H1 (cell line): Measurements from ENCODE around the gene TCL1A. TPM values are rescaled to one million over a fixed set of nuclear protein-coding genes. Genes with fewer than 3 reads are reported as not detected.
A peak's percentile ranks its signal among the peaks of the same experiment; 100 is the strongest.

Source experiments
- CTCF ChIA-PET: fragments of 300-600 bp; sonication (Branson Sonifier 250); formaldehyde crosslinking; loops from one replicate; lab custom pipeline; 2021; ENCODE audit not compliant: partially characterized antibody; lab: Charles Lee
- POLR2A ChIA-PET: fragments of 300-600 bp; sonication (Branson Sonifier 250); formaldehyde crosslinking; loops from one replicate; lab custom pipeline; 2021; ENCODE audit warnings: inconsistent platforms; ENCODE audit not compliant: partially characterized antibody; lab: Charles Lee
- DNase-seq, 2 experiments: peaks; one replicate each; pipeline versions ENCODE4 v3.0.0 to v3.0.0-alpha.2; 2010 to 2022; ENCODE audit warnings: low spot score in 2 of 2, low read depth in 1 of 2, mixed read lengths in 1 of 2
- FAIRE-seq: peaks from 2 replicates; lab custom pipeline; 2011; peaks lifted over from hg19 to GRCh38; lab: Jason Lieb, UNC
- H2AFZ ChIP-seq: 2 replicates; pipeline ENCODE4 v1.8.1; 2012; ENCODE audit warnings: low read length, inconsistent platforms
- H2AK5ac ChIP-seq: 2 replicates; pipeline ENCODE4 v1.6.1; 2013; ENCODE audit warnings: low read depth, low read length
- H2BK120ac ChIP-seq: replicated peaks from 2 replicates; pipeline ENCODE3; 2013; ENCODE audit warnings: low read depth, low read length, inconsistent platforms
- H2BK12ac ChIP-seq: 2 replicates; pipeline ENCODE4 v1.6.1; 2013; ENCODE audit warnings: low read depth, low read length
- H2BK15ac ChIP-seq: 2 replicates; pipeline ENCODE4 v1.6.1; 2013; ENCODE audit warnings: low read length
- H2BK20ac ChIP-seq: 2 replicates; pipeline ENCODE4 v1.6.1; 2013; ENCODE audit warnings: low read length
- H2BK5ac ChIP-seq: 2 replicates; pipeline ENCODE4 v1.6.1; 2013; ENCODE audit warnings: low read depth, low read length
- H3K14ac ChIP-seq: 2 replicates; pipeline ENCODE4 v1.6.1; 2013; ENCODE audit warnings: inconsistent platforms; ENCODE audit not compliant: insufficient read length
- H3K18ac ChIP-seq: 2 replicates; pipeline ENCODE4 v1.6.1; 2013; ENCODE audit warnings: low read length; ENCODE audit errors: extremely low read depth
- H3K23ac ChIP-seq: 2 replicates; pipeline ENCODE4 v1.6.1; 2013; ENCODE audit warnings: inconsistent platforms; ENCODE audit not compliant: insufficient read length
- H3K23me2 ChIP-seq: 2 replicates; pipeline ENCODE4 v1.6.1; 2013; ENCODE audit warnings: low read depth, low read length
- H3K27ac ChIP-seq: 2 replicates; pipeline ENCODE4 v1.6.1; 2011; ENCODE audit warnings: low read depth, low read length, inconsistent platforms
- H3K27me3 ChIP-seq, 4 experiments: replicated peaks in 1 of 4; 1 replicate in 1 of 4; 2 replicates in 3 of 4; pipeline versions ENCODE4 v1.6.1 to v1.8.1; 2011 to 2013; ENCODE audit warnings: low read length in 3 of 4, mild to moderate bottlenecking in 3 of 4, inconsistent platforms in 2 of 4, mixed read lengths in 2 of 4, moderate library complexity in 1 of 4; ENCODE audit not compliant: control insufficient read depth in 3 of 4, insufficient read depth in 3 of 4; ENCODE audit errors: extremely low read depth in 1 of 4
- H3K36me3 ChIP-seq, 4 experiments: 2 replicates each; pipeline versions ENCODE4 v1.6.1 to v1.8.1; 2011 to 2013; ENCODE audit warnings: mild to moderate bottlenecking in 4 of 4, low read length in 3 of 4, moderate library complexity in 2 of 4, control low read depth in 1 of 4, inconsistent platforms in 1 of 4; ENCODE audit not compliant: insufficient read depth in 4 of 4, control insufficient read depth in 2 of 4
- H3K4ac ChIP-seq: replicated peaks from 2 replicates; pipeline ENCODE3; 2013; ENCODE audit warnings: low read length, low read depth, mixed read lengths, inconsistent platforms; ENCODE audit not compliant: insufficient read length
- H3K4me1 ChIP-seq, 4 experiments: replicated peaks in 1 of 4; 1 replicate in 1 of 4; 2 replicates in 3 of 4; pipeline versions ENCODE4 v1.6.1 to v1.8.1; 2011 to 2013; ENCODE audit warnings: low read length in 3 of 4, inconsistent platforms in 2 of 4, mixed read lengths in 1 of 4; ENCODE audit not compliant: insufficient read depth in 4 of 4, control insufficient read depth in 3 of 4
- H3K4me2 ChIP-seq, 2 experiments: 2 replicates each; pipeline versions ENCODE4 v1.6.1 to v1.8.1; 2011 to 2013; ENCODE audit warnings: low read depth in 2 of 2, low read length in 2 of 2, control low read depth in 1 of 2, inconsistent platforms in 1 of 2, mild to moderate bottlenecking in 1 of 2; ENCODE audit not compliant: insufficient read depth in 1 of 2
- H3K4me3 ChIP-seq, 4 experiments: fragments of 200-600, 300-600 bp in 1 of 4; sonication (generic), shearing (Covaris generic), sonication (Bioruptor Twin) in 1 of 4; 2 replicates each; pipeline versions ENCODE4 v1.5.1 to v1.8.1; 2011 to 2016; ENCODE audit warnings: low read length in 4 of 4, low read depth in 3 of 4, control low read depth in 2 of 4, inconsistent platforms in 2 of 4, mild to moderate bottlenecking in 2 of 4, mixed read lengths in 1 of 4, moderate library complexity in 1 of 4; ENCODE audit not compliant: insufficient read depth in 2 of 4; ENCODE audit errors: extremely low read depth in 1 of 4
- H3K56ac ChIP-seq: replicated peaks from 2 replicates; pipeline ENCODE3; 2013; ENCODE audit warnings: low read depth, mild to moderate bottlenecking, mixed read lengths, low read length, inconsistent platforms; ENCODE audit not compliant: insufficient read length
- H3K79me1 ChIP-seq: 2 replicates; pipeline ENCODE4 v1.6.1; 2013; ENCODE audit warnings: low read depth, low read length, control low read depth
- H3K79me2 ChIP-seq, 2 experiments: 2 replicates each; pipeline versions ENCODE4 v1.6.1 to v1.8.1; 2012 to 2013; ENCODE audit warnings: low read length in 2 of 2, mild to moderate bottlenecking in 2 of 2, inconsistent platforms in 1 of 2; ENCODE audit not compliant: insufficient read depth in 2 of 2, control insufficient read depth in 1 of 2
- H3K9ac ChIP-seq, 4 experiments: replicated peaks in 1 of 4; 1 replicate in 1 of 4; 2 replicates in 3 of 4; pipeline versions ENCODE4 v1.6.1 to v1.8.1; 2011 to 2013; ENCODE audit warnings: low read depth in 3 of 4, low read length in 3 of 4, control low read depth in 2 of 4, mild to moderate bottlenecking in 2 of 4, moderate library complexity in 2 of 4, inconsistent platforms in 1 of 4; ENCODE audit errors: extremely low read depth in 1 of 4
- H3K9me3 ChIP-seq, 2 experiments: 2 replicates each; pipeline versions ENCODE4 v1.6.1 to v1.8.1; 2012 to 2013; ENCODE audit warnings: mild to moderate bottlenecking in 2 of 2, moderate library complexity in 2 of 2, control low read depth in 1 of 2, inconsistent platforms in 1 of 2, low read depth in 1 of 2, low read length in 1 of 2, mixed read lengths in 1 of 2; ENCODE audit not compliant: insufficient read depth in 2 of 2
- H4K20me1 ChIP-seq, 2 experiments: replicated peaks in 1 of 2; 2 replicates each; pipeline versions ENCODE3 to v1.8.1; 2011 to 2013; ENCODE audit warnings: inconsistent platforms in 2 of 2, low read length in 2 of 2, mild to moderate bottlenecking in 1 of 2; ENCODE audit not compliant: insufficient read depth in 2 of 2, control insufficient read depth in 1 of 2
- H4K5ac ChIP-seq: 2 replicates; pipeline ENCODE4 v1.6.1; 2013; ENCODE audit warnings: low read length, low read depth, mixed read lengths, inconsistent platforms; ENCODE audit not compliant: insufficient read length
- H4K8ac ChIP-seq: 2 replicates; pipeline ENCODE4 v1.8.0; 2013; ENCODE audit warnings: mild to moderate bottlenecking, moderate library complexity, low read length, inconsistent platforms; ENCODE audit not compliant: insufficient read depth; ENCODE audit errors: extremely low read depth
- H4K91ac ChIP-seq: replicated peaks from 2 replicates; pipeline ENCODE3; 2013; ENCODE audit warnings: low read length, mixed read lengths, inconsistent platforms; ENCODE audit not compliant: insufficient read length
- ASH2L ChIP-seq: fragments of 200-600, 300-600 bp; sonication (generic); IDR thresholded peaks from one replicate; pipeline ENCODE4 v1.7.1; 2017; ENCODE audit warnings: low read length
- CHD1 ChIP-seq: IDR thresholded peaks from 2 replicates; pipeline ENCODE4 v1.6.1; 2012; ENCODE audit warnings: low read depth, low read length, improper control_type of control experiment
- CHD2 ChIP-seq: IDR thresholded peaks from 2 replicates; pipeline ENCODE4 v1.6.1; 2012; ENCODE audit warnings: low read length, improper control_type of control experiment
- CREB1 ChIP-seq: IDR thresholded peaks from 2 replicates; pipeline ENCODE4 v1.6.1; 2012; ENCODE audit warnings: inconsistent platforms
- EZH2 ChIP-seq: fragments of 200-600 bp; sonication (generic); IDR thresholded peaks from 2 replicates; pipeline ENCODE4 v1.7.1; 2012; ENCODE audit warnings: low read depth, mild to moderate bottlenecking, moderate library complexity, low read length, inconsistent platforms; ENCODE audit not compliant: severe bottlenecking
- GABPA ChIP-seq: IDR thresholded peaks from 2 replicates; pipeline ENCODE4 v1.6.1; 2011; ENCODE audit warnings: mild to moderate bottlenecking, low read length, moderate library complexity, borderline replicate concordance; ENCODE audit not compliant: insufficient read depth
- KDM5A ChIP-seq: fragments of 200-600 bp; IDR thresholded peaks from 2 replicates; pipeline ENCODE4 v1.7.1; 2012; ENCODE audit warnings: mild to moderate bottlenecking, low read length, inconsistent platforms, mixed read lengths
- NRF1 ChIP-seq: IDR thresholded peaks from 2 replicates; pipeline ENCODE4 v1.6.1; 2011; ENCODE audit warnings: mild to moderate bottlenecking, low read depth, low read length, improper control_type of control experiment
- PHF8 ChIP-seq: fragments of 200-600 bp; sonication (generic); conservative IDR thresholded peaks from 2 replicates; pipeline ENCODE4 v1.7.1; 2012; ENCODE audit warnings: low read depth, mild to moderate bottlenecking, inconsistent platforms, low read length, moderate library complexity
- SIX5 ChIP-seq: IDR thresholded peaks from 2 replicates; pipeline ENCODE4 v1.6.1; 2011; ENCODE audit warnings: mild to moderate bottlenecking, low read depth, low read length
- TCF12 ChIP-seq: IDR thresholded peaks from 2 replicates; pipeline ENCODE4 v1.6.1; 2011; ENCODE audit warnings: low read depth, mild to moderate bottlenecking, low read length
- ZNF274 ChIP-seq: IDR thresholded peaks from 2 replicates; pipeline ENCODE4 v1.7.0; 2012; ENCODE audit warnings: low read length, borderline replicate concordance; ENCODE audit errors: extremely low read depth
- WGBS, 2 experiments: shearing (Covaris generic) in 1 of 2; methylation state at CpG; one replicate each; pipeline versions ENCODE4 v1.1.6 to v1.1.7; 2013 to 2015; ENCODE audit warnings: low lambda C conversion rate in 2 of 2, mixed read lengths in 2 of 2, inconsistent platforms in 1 of 2, low coverage in 1 of 2, missing lambda C conversion rate in 1 of 2; ENCODE audit not compliant: insufficient replicate concordance in 2 of 2, insufficient coverage in 1 of 2, insufficient read length in 1 of 2; ENCODE audit errors: extremely low coverage in 1 of 2, missing lambda C conversion rate in 1 of 2; 5-methylcytosine and 5-hydroxymethylcytosine counted together
- polyA plus RNA-seq, 7 experiments: library from polyadenylated mRNA; depleted of rRNA in 3 of 7; stranded (reverse) in 5 of 7; unstranded in 2 of 7; fragments of >200 nt in 5 of 7; fragments of 200-250 nt in 2 of 7; gene quantifications; 1 replicate in 5 of 7; 2 replicates in 1 of 7; 4 replicates in 1 of 7; pipeline versions ENCODE4 v1.2.1 to v1.2.3, GENCODE V29; 2011 to 2013; ENCODE audit warnings: missing spikeins in 2 of 7, mixed read lengths in 2 of 7
- total RNA-seq: library from RNA; stranded (reverse); fragmentation: NEBNext Ultra II Directional; extraction: Animal tissue kit (Norgen Biotek cat#: 25700); gene quantifications from 2 replicates; pipeline ENCODE4 v1.2.1, GENCODE V29; 2021

The TCL1A gene
- total and polyA plus RNA-seq, 2 of the 8 experiments (the other 6 are each of a cell fraction or from before 2014, with no cell fraction given), result 0.35 to 7.6 TPM

GRCh38 chr14:95703805-95704204 lies 10.1 kb downstream of the TCL1A start:
- H4K8ac ChIP-seq, result no peak overlapping the region
- WGBS, 2 experiments, result 79% methylated on average over 3 of the region's 3 CpGs; no CpG with 5 or more reads in 1 of the 2 experiments
- no peaks in the 10 kb centered on the region for H3K79me1 ChIP-seq
- ChIA-PET CTCF (interaction anchor here (0.6 to 1.5 kb wide), 4 partner anchors 14 to 593 kb away, joined by 3 read pairs; no protein-coding TSS in a partner anchor), POLR2A (no interaction called here)
- no peak overlapping the region for H3K14ac ChIP-seq
- H3K9ac ChIP-seq, result no peak overlapping the region
- H2AFZ ChIP-seq, result no peak overlapping the region
- peaks cover 4 to 19% (median 14%) of the 10 kb centered on the region in 4 experiments for H3K4me1 ChIP-seq
- H2BK5ac ChIP-seq, result no peak overlapping the region
- H4K5ac ChIP-seq, result no peak overlapping the region
- no peak overlapping the region for H3K27ac ChIP-seq
- no peaks in the 10 kb centered on the region for H3K79me2 ChIP-seq
- no peak overlapping the region for H3K18ac ChIP-seq
- DNase-seq (no peak), FAIRE-seq (peak; percentile 7)
- TF ChIP-seq NRF1 (no peak), ASH2L (no peak), GABPA (no peak), SIX5 (no peak), PHF8 (no peak), CREB1 (no peak), ZNF274 (no peak), CHD1 (no peak), CHD2 (no peak), EZH2 (no peak), TCF12 (no peak), KDM5A (no peak)
- TF ChIP-seq, all 59 proteins: peak for 0
- H4K20me1 ChIP-seq, result peaks cover 1 to 2% of the 10 kb centered on the region in 2 experiments
- no peak overlapping the region for H2BK15ac ChIP-seq
- H2BK120ac ChIP-seq, result no peak overlapping the region
- H3K9me3 ChIP-seq, result no peaks in the 10 kb centered on the region
- peaks cover 25 to 60% (median 48%) of the 10 kb centered on the region in 4 experiments for H3K27me3 ChIP-seq
- no peak overlapping the region for H3K23ac ChIP-seq
- no peaks in the 10 kb centered on the region for H3K23me2 ChIP-seq
- no peak overlapping the region for H2BK20ac ChIP-seq
- no peak overlapping the region for H3K4me3 ChIP-seq
- H3K36me3 ChIP-seq, result no peaks in the 10 kb centered on the region
- no peak overlapping the region for H4K91ac ChIP-seq
- H3K4ac ChIP-seq, result no peak overlapping the region
- H3K56ac ChIP-seq, result no peak overlapping the region
- no peak overlapping the region for H2AK5ac ChIP-seq
- H2BK12ac ChIP-seq, result no peak overlapping the region
- H3K4me2 ChIP-seq, result no peak overlapping the region
